ENCODE measurements around the gene PROB1.
"Not testable (repeated sequence)": the region's sequence is repeated elsewhere in the genome, so short reads cannot be mapped to it uniquely, and the experiment has no call there.

PROB1 gene

GRCh38 chr5:139347863-139348262 is 47.0 kb downstream of the PROB1 start:
- not testable (repeated sequence) for H3K79me1 ChIP-seq (replicated peaks; ENCODE audit: low read length, poor library complexity, severe bottlenecking); H3K9me3 ChIP-seq (ENCODE audit: control insufficient read depth, low read length); H3K4me1 ChIP-seq (ENCODE audit: control insufficient read depth, insufficient read depth, low read depth, low read length); H2BK120ac ChIP-seq (ENCODE audit: low read depth, low read length); H2AK5ac ChIP-seq (ENCODE audit: low read length, severe bottlenecking); H3K9ac ChIP-seq (ENCODE audit: low read length); H4K91ac ChIP-seq (ENCODE audit: low read length); DNase-seq; H2BK12ac ChIP-seq (ENCODE audit: low read length in 2 of 2); H3K4me3 ChIP-seq (ENCODE audit: insufficient read depth in 1 of 2, low read depth in 1 of 2, low read length in 2 of 2); H3K4me2 ChIP-seq (ENCODE audit: low read length, poor library complexity, severe bottlenecking); H4K8ac ChIP-seq (ENCODE audit: low read length); H3K27me3 ChIP-seq (ENCODE audit: control insufficient read depth in 1 of 2, insufficient read depth in 1 of 2, low read length in 2 of 2); H2AFZ ChIP-seq (ENCODE audit: low read depth, low read length); H2BK5ac ChIP-seq (ENCODE audit: low read depth, low read length, poor library complexity, severe bottlenecking); H2BK15ac ChIP-seq (ENCODE audit: low read depth, poor library complexity, severe bottlenecking); H3K23ac ChIP-seq (ENCODE audit: low read length in 2 of 2); H3K18ac ChIP-seq (ENCODE audit: low read depth in 1 of 2, low read length in 2 of 2); H3K4ac ChIP-seq (ENCODE audit: low read depth in 1 of 2, low read length in 2 of 2); H3K27ac ChIP-seq (ENCODE audit: low read length, poor library complexity, severe bottlenecking); H3K14ac ChIP-seq (ENCODE audit: low read length in 2 of 2)
- H3K36me3 ChIP-seq (ENCODE audit: control insufficient read depth in 1 of 2, insufficient read depth in 2 of 2, low read depth in 1 of 2, low read length in 2 of 2): peaks cover 9 to 14% of the 10 kb centered on the region in 2 experiments
- 97% methylated on average over 8 of the region's 9 CpGs for WGBS

GRCh38 chr5:139345442-139345841 is 49.5 kb downstream of the PROB1 start:
- not testable (repeated sequence) for H3K4me3 ChIP-seq (ENCODE audit: insufficient read depth in 1 of 2, low read depth in 1 of 2, low read length in 2 of 2); H3K23ac ChIP-seq (ENCODE audit: low read length in 2 of 2); H3K9me3 ChIP-seq (ENCODE audit: control insufficient read depth, low read length); DNase-seq; H2AK5ac ChIP-seq (ENCODE audit: low read length, severe bottlenecking); H3K79me1 ChIP-seq (replicated peaks; ENCODE audit: low read length, poor library complexity, severe bottlenecking); H3K4me2 ChIP-seq (ENCODE audit: low read length, poor library complexity, severe bottlenecking); H3K9ac ChIP-seq (ENCODE audit: low read length); H3K4ac ChIP-seq (ENCODE audit: low read depth in 1 of 2, low read length in 2 of 2); H2BK15ac ChIP-seq (ENCODE audit: low read depth, poor library complexity, severe bottlenecking); H2AFZ ChIP-seq (ENCODE audit: low read depth, low read length); H4K8ac ChIP-seq (ENCODE audit: low read length); H4K91ac ChIP-seq (ENCODE audit: low read length); H3K27me3 ChIP-seq (ENCODE audit: control insufficient read depth in 1 of 2, insufficient read depth in 1 of 2, low read length in 2 of 2); H3K27ac ChIP-seq (ENCODE audit: low read length, poor library complexity, severe bottlenecking); H3K18ac ChIP-seq (ENCODE audit: low read depth in 1 of 2, low read length in 2 of 2); H2BK120ac ChIP-seq (ENCODE audit: low read depth, low read length); H3K14ac ChIP-seq (ENCODE audit: low read length in 2 of 2); H3K4me1 ChIP-seq (ENCODE audit: control insufficient read depth, insufficient read depth, low read depth, low read length); H2BK12ac ChIP-seq (ENCODE audit: low read length in 2 of 2); H2BK5ac ChIP-seq (ENCODE audit: low read depth, low read length, poor library complexity, severe bottlenecking)
- peaks cover 9 to 14% of the 10 kb centered on the region in 2 experiments for H3K36me3 ChIP-seq (ENCODE audit: control insufficient read depth in 1 of 2, insufficient read depth in 2 of 2, low read depth in 1 of 2, low read length in 2 of 2)
- 98% methylated on average over 8 of the region's 8 CpGs for WGBS

- no peak overlapping the region for H2AK5ac ChIP-seq (ENCODE audit: low read length, severe bottlenecking)
- no peak overlapping the region for H4K91ac ChIP-seq (ENCODE audit: low read length)
- H2BK15ac ChIP-seq (ENCODE audit: low read depth, poor library complexity, severe bottlenecking): no peak overlapping the region
- H3K14ac ChIP-seq (ENCODE audit: low read length in 2 of 2): no peak overlapping the region
- DNase-seq: no peak
- H3K9ac ChIP-seq (ENCODE audit: low read length): no peak overlapping the region
- H2BK12ac ChIP-seq (ENCODE audit: low read length in 2 of 2): no peak overlapping the region
- no peaks in the 10 kb centered on the region for H3K9me3 ChIP-seq (ENCODE audit: control insufficient read depth, low read length)
- H3K4ac ChIP-seq (ENCODE audit: low read depth in 1 of 2, low read length in 2 of 2): no peak overlapping the region
- H3K23ac ChIP-seq (ENCODE audit: low read length in 2 of 2): no peak overlapping the region
- no peak overlapping the region for H2BK120ac ChIP-seq (ENCODE audit: low read depth, low read length)
- no peak overlapping the region for H3K18ac ChIP-seq (ENCODE audit: low read depth in 1 of 2, low read length in 2 of 2)
- H2AFZ ChIP-seq (ENCODE audit: low read depth, low read length): no peak overlapping the region
- peak overlapping the region; percentile 28 for H3K4me2 ChIP-seq (ENCODE audit: low read length, poor library complexity, severe bottlenecking)
- H3K79me1 ChIP-seq (replicated peaks; ENCODE audit: low read length, poor library complexity, severe bottlenecking): no peaks in the 10 kb centered on the region
- no peak overlapping the region for H3K27ac ChIP-seq (ENCODE audit: low read length, poor library complexity, severe bottlenecking)
- WGBS: 100% methylated on average over 2 of the region's 2 CpGs
- H4K8ac ChIP-seq (ENCODE audit: low read length): no peak overlapping the region
- no peak overlapping the region for H2BK5ac ChIP-seq (ENCODE audit: low read depth, low read length, poor library complexity, severe bottlenecking)
- no peaks in the 10 kb centered on the region for H3K27me3 ChIP-seq (ENCODE audit: control insufficient read depth in 1 of 2, insufficient read depth in 1 of 2, low read length in 2 of 2)
- H3K4me1 ChIP-seq (ENCODE audit: control insufficient read depth, insufficient read depth, low read depth, low read length): peaks cover 3% of the 10 kb centered on the region
- H3K36me3 ChIP-seq (ENCODE audit: control insufficient read depth in 1 of 2, insufficient read depth in 2 of 2, low read depth in 1 of 2, low read length in 2 of 2): peaks cover 9 to 14% of the 10 kb centered on the region in 2 experiments
- peak overlapping the region in 1 of 2 experiments; percentile 99 for H3K4me3 ChIP-seq (ENCODE audit: insufficient read depth in 1 of 2, low read depth in 1 of 2, low read length in 2 of 2)
Observed at GRCh38 chr5:139344177-139344576, 50.7 kb downstream of the PROB1 start.

GRCh38 chr5:139343476-139343875 is 51.4 kb downstream of the PROB1 start:
- Histone ChIP-seq H2AFZ (ENCODE audit: low read depth, low read length) (no peak overlapping the region), H3K18ac (ENCODE audit: low read depth in 1 of 2, low read length in 2 of 2) (no peak overlapping the region), H3K4me1 (ENCODE audit: control insufficient read depth, insufficient read depth, low read depth, low read length) (peaks cover 3% of the 10 kb centered on the region), H3K9ac (ENCODE audit: low read length) (peak overlapping the region; percentile 100), H2BK120ac (ENCODE audit: low read depth, low read length) (no peak overlapping the region), H3K23ac (ENCODE audit: low read length in 2 of 2) (no peak overlapping the region), H3K4ac (ENCODE audit: low read depth in 1 of 2, low read length in 2 of 2) (no peak overlapping the region), H3K14ac (ENCODE audit: low read length in 2 of 2) (no peak overlapping the region), H2BK12ac (ENCODE audit: low read length in 2 of 2) (no peak overlapping the region), H2BK15ac (ENCODE audit: low read depth, poor library complexity, severe bottlenecking) (no peak overlapping the region), H3K4me3 (ENCODE audit: insufficient read depth in 1 of 2, low read depth in 1 of 2, low read length in 2 of 2) (peak overlapping the region in 1 of 2 experiments; percentile 99), H3K4me2 (ENCODE audit: low read length, poor library complexity, severe bottlenecking) (peak overlapping the region; percentile 46), H3K27me3 (ENCODE audit: control insufficient read depth in 1 of 2, insufficient read depth in 1 of 2, low read length in 2 of 2) (no peaks in the 10 kb centered on the region), H4K8ac (ENCODE audit: low read length) (no peak overlapping the region), H3K9me3 (ENCODE audit: control insufficient read depth, low read length) (no peaks in the 10 kb centered on the region), H2BK5ac (ENCODE audit: low read depth, low read length, poor library complexity, severe bottlenecking) (no peak overlapping the region), H2AK5ac (ENCODE audit: low read length, severe bottlenecking) (no peak overlapping the region), H3K79me1 (replicated peaks; ENCODE audit: low read length, poor library complexity, severe bottlenecking) (no peaks in the 10 kb centered on the region), H3K27ac (ENCODE audit: low read length, poor library complexity, severe bottlenecking) (no peak overlapping the region), H4K91ac (ENCODE audit: low read length) (no peak overlapping the region), H3K36me3 (ENCODE audit: control insufficient read depth in 1 of 2, insufficient read depth in 2 of 2, low read depth in 1 of 2, low read length in 2 of 2) (peaks cover 9 to 14% of the 10 kb centered on the region in 2 experiments)
- DNase-seq: no peak
- 95% methylated on average over 9 of the region's 9 CpGs for WGBS

Measured in mesenchymal stem cell (in vitro differentiated cells and primary cell).